Rectal smooth muscle tissue (tissue), 1 donor: Measurements from ENCODE around the gene PRRT4.

ENCODE experiments used
- H3K27ac ChIP-seq: one replicate; pipeline ENCODE4 v1.7.0; 2013; ENCODE audit warnings: low read depth, low read length, inconsistent platforms
- H3K27me3 ChIP-seq: one replicate; pipeline ENCODE4 v1.7.0; 2013; ENCODE audit warnings: low read length; ENCODE audit not compliant: control insufficient read depth, insufficient read depth
- H3K36me3 ChIP-seq: one replicate; pipeline ENCODE4 v1.7.0; 2013; ENCODE audit warnings: low read length; ENCODE audit not compliant: control insufficient read depth, insufficient read depth
- H3K4me1 ChIP-seq: one replicate; pipeline ENCODE4 v1.7.0; 2013; ENCODE audit warnings: low read length; ENCODE audit not compliant: control insufficient read depth, insufficient read depth
- H3K4me3 ChIP-seq: one replicate; pipeline ENCODE4 v1.7.0; 2013; ENCODE audit warnings: low read length
- H3K9ac ChIP-seq: one replicate; pipeline ENCODE4 v1.7.0; 2013; ENCODE audit warnings: low read length

Gene PRRT4

GRCh38 chr7:128359939-128360338 lies 1.6 kb downstream of the PRRT4 start:
- H3K4me1 ChIP-seq = no peaks in the 10 kb centered on the region

GRCh38 chr7:128359336-128359735 lies 2.2 kb downstream of the PRRT4 start:
- Histone ChIP-seq H3K27ac (no peak overlapping the region), H3K4me1 (no peaks in the 10 kb centered on the region), H3K27me3 (peaks cover 6% of the 10 kb centered on the region), H3K9ac (no peak overlapping the region), H3K4me3 (no peak overlapping the region), H3K36me3 (no peaks in the 10 kb centered on the region)

More at GRCh38 chr7:128359939-128360338, 1.6 kb downstream of the PRRT4 start:
- Histone ChIP-seq H3K36me3 (no peaks in the 10 kb centered on the region), H3K4me3 (no peak overlapping the region), H3K27ac (no peak overlapping the region), H3K9ac (no peak overlapping the region), H3K27me3 (peaks cover 6% of the 10 kb centered on the region)

GRCh38 chr7:128358233-128358632 lies 3.3 kb downstream of the PRRT4 start:
- Histone ChIP-seq H3K27ac (no peak overlapping the region), H3K27me3 (peaks cover 12% of the 10 kb centered on the region), H3K36me3 (no peaks in the 10 kb centered on the region), H3K4me3 (no peak overlapping the region), H3K4me1 (no peaks in the 10 kb centered on the region), H3K9ac (no peak overlapping the region)

- Histone ChIP-seq H3K27ac (no peak overlapping the region), H3K27me3 (peaks cover 15% of the 10 kb centered on the region), H3K4me1 (no peaks in the 10 kb centered on the region), H3K4me3 (no peak overlapping the region), H3K36me3 (no peaks in the 10 kb centered on the region), H3K9ac (no peak overlapping the region)
Measured at GRCh38 chr7:128357217-128357613, 4.3 kb downstream of the PRRT4 start.

- Histone ChIP-seq H3K4me3 (no peak overlapping the region), H3K4me1 (no peaks in the 10 kb centered on the region), H3K9ac (no peak overlapping the region), H3K27ac (no peak overlapping the region), H3K36me3 (no peaks in the 10 kb centered on the region), H3K27me3 (peaks cover 12% of the 10 kb centered on the region)
Measured at GRCh38 chr7:128356546-128357216, 4.8 kb downstream of the PRRT4 start.

- H3K27ac ChIP-seq = no peak overlapping the region
- H3K36me3 ChIP-seq = no peaks in the 10 kb centered on the region
- H3K9ac ChIP-seq = no peak overlapping the region
- H3K4me3 ChIP-seq = no peak overlapping the region
- H3K27me3 ChIP-seq = peaks cover 18% of the 10 kb centered on the region
- no peaks in the 10 kb centered on the region for H3K4me1 ChIP-seq
Measured at GRCh38 chr7:128353610-128354009, 7.9 kb downstream of the PRRT4 start.

- Histone ChIP-seq H3K27ac (no peak overlapping the region), H3K4me1 (no peaks in the 10 kb centered on the region), H3K9ac (no peak overlapping the region), H3K4me3 (no peak overlapping the region), H3K27me3 (peaks cover 18% of the 10 kb centered on the region), H3K36me3 (no peaks in the 10 kb centered on the region)
Measured at GRCh38 chr7:128353189-128353588, 8.3 kb downstream of the PRRT4 start.

GRCh38 chr7:128352636-128353035 lies 8.9 kb downstream of the PRRT4 start:
- Histone ChIP-seq H3K27ac (no peak overlapping the region), H3K36me3 (no peaks in the 10 kb centered on the region), H3K27me3 (peaks cover 18% of the 10 kb centered on the region)

GRCh38 chr7:128352153-128352537 lies 9.3 kb downstream of the PRRT4 start:
- H3K9ac ChIP-seq = no peak overlapping the region
- H3K4me1 ChIP-seq = no peaks in the 10 kb centered on the region
- H3K36me3 ChIP-seq = no peaks in the 10 kb centered on the region
- H3K27ac ChIP-seq = no peak overlapping the region
- H3K4me3 ChIP-seq = peak overlapping the region; percentile 18
- H3K27me3 ChIP-seq = peaks cover 18% of the 10 kb centered on the region

More at GRCh38 chr7:128352636-128353035, 8.9 kb downstream of the PRRT4 start:
- no peaks in the 10 kb centered on the region for H3K4me1 ChIP-seq
- H3K9ac ChIP-seq = no peak overlapping the region
- H3K4me3 ChIP-seq = no peak overlapping the region

GRCh38 chr7:128351296-128352152 lies 10.0 kb downstream of the PRRT4 start:
- no peaks in the 10 kb centered on the region for H3K4me1 ChIP-seq
- no peak overlapping the region for H3K9ac ChIP-seq
- H3K36me3 ChIP-seq = no peaks in the 10 kb centered on the region
- no peak overlapping the region for H3K27ac ChIP-seq
- peak overlapping the region; percentile 18 for H3K4me3 ChIP-seq
- peaks cover 18% of the 10 kb centered on the region for H3K27me3 ChIP-seq

- H3K4me1 ChIP-seq = no peaks in the 10 kb centered on the region
- peaks cover 18% of the 10 kb centered on the region for H3K27me3 ChIP-seq
- no peaks in the 10 kb centered on the region for H3K36me3 ChIP-seq
- H3K9ac ChIP-seq = no peak overlapping the region
- no peak overlapping the region for H3K4me3 ChIP-seq
- no peak overlapping the region for H3K27ac ChIP-seq
Measured at GRCh38 chr7:128350708-128351295, 10.7 kb downstream of the PRRT4 start.

- H3K27ac ChIP-seq = no peak overlapping the region
- peaks cover 15% of the 10 kb centered on the region for H3K27me3 ChIP-seq
- H3K36me3 ChIP-seq = no peaks in the 10 kb centered on the region
- no peak overlapping the region for H3K4me3 ChIP-seq
- no peaks in the 10 kb centered on the region for H3K4me1 ChIP-seq
- H3K9ac ChIP-seq = no peak overlapping the region
Measured at GRCh38 chr7:128349466-128349825, 12.0 kb downstream of the PRRT4 start.
